SK-N-MC (cell line): Measurements from ENCODE around the gene INPP5A.

Experiments used
- DNase-seq: peaks from one replicate; pipeline ENCODE4 v3.0.0-alpha.2; 2011; ENCODE audit warnings: low read depth, low spot score
- H3K27ac ChIP-seq: fragments of 200-600 bp; sonication (generic); 2 replicates; pipeline ENCODE4 v1.5.1; 2016; ENCODE audit warnings: mixed run types
- H3K36me3 ChIP-seq: fragments of 200-600 bp; sonication (generic); 2 replicates; pipeline ENCODE4 v1.6.1; 2017; ENCODE audit warnings: antibody characterized with exemption, low read length, mixed read lengths; ENCODE audit not compliant: insufficient read depth
- H3K4me3 ChIP-seq: fragments of 200-600 bp; sonication (generic); 2 replicates; pipeline ENCODE4 v1.5.1; 2016
- H3K9ac ChIP-seq: fragments of 200-600 bp; sonication (generic); 2 replicates; pipeline ENCODE4 v1.8.0; 2017; ENCODE audit warnings: mixed run types, mixed read lengths; ENCODE audit not compliant: insufficient read length
- H3K9me3 ChIP-seq: fragments of 200-600 bp; sonication (generic); 2 replicates; pipeline ENCODE4 v1.6.1; 2017; ENCODE audit warnings: low read depth, mild to moderate bottlenecking, antibody characterized with exemption, low read length, moderate library complexity, mixed read lengths
- EZH2 ChIP-seq: fragments of 200-600 bp; sonication (generic); IDR thresholded peaks from one replicate; pipeline ENCODE4 v1.6.1; 2017; ENCODE audit warnings: antibody characterized with exemption
- FOXP2 ChIP-seq: optimal IDR thresholded peaks from 2 replicates; pipeline ENCODE3; 2011; ENCODE audit warnings: mild to moderate bottlenecking, moderate library complexity; ENCODE audit not compliant: insufficient read depth; ENCODE audit errors: extremely low read length, control extremely low read depth
- POLR2AphosphoS5 ChIP-seq: IDR thresholded peaks from 2 replicates; pipeline ENCODE4 v1.6.1; 2012; ENCODE audit warnings: mild to moderate bottlenecking, low read depth, low read length, borderline replicate concordance

Gene INPP5A

DNA sequence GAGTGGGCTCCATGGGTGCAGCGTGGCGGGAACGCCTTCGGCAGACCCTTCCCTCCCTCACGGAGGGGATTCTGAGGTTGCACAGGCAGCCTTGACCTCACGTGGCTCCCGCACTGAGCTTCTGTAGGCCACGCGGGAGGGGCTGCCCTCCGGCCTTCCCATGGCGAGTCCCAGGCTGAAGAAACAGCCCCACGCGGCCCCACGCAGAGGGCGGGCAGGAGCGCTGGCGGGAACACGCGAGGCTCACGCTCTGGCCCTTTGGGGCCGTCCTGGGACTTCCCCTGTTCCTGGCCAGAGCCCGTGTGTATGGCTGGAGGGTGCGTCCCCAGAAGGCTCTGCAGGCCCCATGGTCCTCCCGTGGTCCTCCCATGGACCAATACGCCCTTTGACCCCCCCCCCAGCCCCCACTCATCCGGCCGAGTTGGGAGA is 270.0 kb downstream of the INPP5A start:
- TF ChIP-seq FOXP2 (no peak), POLR2AphosphoS5 (no peak), EZH2 (no peak)
- Histone ChIP-seq H3K9ac (no peak overlapping the region), H3K27ac (no peak overlapping the region), H3K4me3 (no peak overlapping the region), H3K9me3 (no peaks in the 10 kb centered on the region), H3K36me3 (no peaks in the 10 kb centered on the region)
- no peak for DNase-seq

DNA sequence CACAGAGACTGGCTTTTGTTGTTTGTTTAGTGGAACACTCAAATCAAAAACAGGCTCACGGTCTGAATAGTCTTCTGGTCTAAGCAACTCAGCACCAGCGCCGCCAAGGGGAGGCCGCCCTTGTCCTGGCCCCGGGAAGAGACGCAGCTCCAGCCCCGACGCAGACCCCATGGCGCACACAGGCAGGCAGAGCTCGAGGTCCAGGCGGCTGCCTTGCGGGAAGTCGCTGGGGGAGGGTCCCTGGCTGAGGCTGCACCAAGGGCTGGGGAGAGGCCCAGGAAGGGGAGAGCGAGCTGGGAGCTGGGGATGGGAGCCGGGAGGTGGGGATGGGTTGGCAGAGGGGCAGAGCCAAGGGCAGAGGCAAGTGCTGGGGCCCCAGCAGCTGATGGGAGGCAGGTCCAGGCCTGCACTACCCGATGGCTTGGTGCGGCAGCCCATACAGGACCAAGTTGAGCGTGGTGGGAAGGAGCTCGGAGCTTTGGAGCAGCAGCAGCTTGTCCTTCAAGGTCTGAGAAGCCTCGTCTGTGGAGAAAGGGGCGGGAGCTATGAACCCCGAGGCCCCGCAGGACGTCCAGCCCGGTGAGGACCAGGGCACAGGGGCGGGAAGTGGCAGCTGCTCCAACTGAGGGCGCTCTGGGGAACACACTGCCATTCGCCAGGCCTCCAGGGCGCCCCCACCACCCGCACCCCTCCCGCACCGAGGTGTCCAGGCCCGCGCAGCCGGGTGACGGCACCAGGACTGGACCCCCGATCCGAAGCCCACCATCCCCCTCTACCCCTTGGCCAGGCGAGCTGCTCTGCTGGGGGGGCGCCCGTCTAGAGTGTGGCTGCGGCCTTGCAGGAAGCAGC is 271.0 kb downstream of the INPP5A start:
- TF ChIP-seq FOXP2 (no peak), EZH2 (no peak), POLR2AphosphoS5 (no peak)
- no peak for DNase-seq
- no peak overlapping the region for H3K4me3 ChIP-seq

DNA sequence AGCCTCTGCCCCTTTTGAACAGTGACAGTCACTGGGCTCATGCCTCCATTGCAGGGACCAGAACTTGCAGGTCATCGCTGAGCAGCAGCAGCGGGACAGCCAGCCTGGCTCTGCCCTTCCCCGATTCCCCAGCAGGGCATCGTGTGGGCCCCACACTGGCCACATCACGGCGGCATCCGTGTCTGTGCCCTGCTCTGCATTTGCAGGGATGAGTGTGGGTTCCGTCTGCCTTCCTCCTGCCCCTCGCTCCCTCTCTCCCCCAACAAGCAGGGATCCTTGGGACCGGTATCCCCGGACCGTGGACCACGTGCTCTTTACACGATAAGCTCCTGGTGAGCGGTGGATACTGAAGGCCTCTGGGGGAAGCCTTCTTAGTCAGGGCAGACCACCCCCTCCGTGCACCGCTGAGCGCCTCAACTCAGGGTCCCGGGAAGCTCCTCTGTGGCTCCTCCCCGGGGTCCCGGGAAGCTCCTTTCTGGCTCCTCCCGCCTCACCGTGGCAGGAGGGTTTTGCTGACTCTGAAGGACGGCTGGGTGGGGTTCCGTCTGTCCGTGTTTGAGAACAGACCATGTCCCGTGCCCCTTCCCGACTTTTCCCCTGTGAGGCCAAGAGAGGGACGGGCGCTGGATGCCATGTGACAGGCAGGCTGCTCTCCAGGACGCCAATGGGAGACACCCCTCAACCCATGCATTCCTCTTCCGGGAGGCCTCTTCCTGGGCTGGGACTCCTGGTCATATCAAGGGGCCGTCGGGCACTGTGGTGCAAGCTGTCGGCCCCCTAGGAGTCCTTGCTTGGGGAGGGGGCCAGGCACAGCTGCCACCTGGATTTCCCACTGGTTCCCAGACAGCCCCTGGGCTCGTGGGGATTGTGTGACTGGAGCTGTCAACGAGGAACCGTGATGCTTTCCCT is 271.9 kb downstream of the INPP5A start:
- Histone ChIP-seq H3K4me3 (no peak overlapping the region), H3K9ac (no peak overlapping the region), H3K9me3 (no peaks in the 10 kb centered on the region), H3K36me3 (no peaks in the 10 kb centered on the region), H3K27ac (no peak overlapping the region)
- TF ChIP-seq POLR2AphosphoS5 (no peak), EZH2 (no peak), FOXP2 (no peak)
- no peak for DNase-seq

More for the DNA sequence above, 271.0 kb downstream of the INPP5A start:
- H3K9me3 ChIP-seq, result no peaks in the 10 kb centered on the region
- no peak overlapping the region for H3K27ac ChIP-seq
- H3K9ac ChIP-seq, result no peak overlapping the region
- no peaks in the 10 kb centered on the region for H3K36me3 ChIP-seq

DNA sequence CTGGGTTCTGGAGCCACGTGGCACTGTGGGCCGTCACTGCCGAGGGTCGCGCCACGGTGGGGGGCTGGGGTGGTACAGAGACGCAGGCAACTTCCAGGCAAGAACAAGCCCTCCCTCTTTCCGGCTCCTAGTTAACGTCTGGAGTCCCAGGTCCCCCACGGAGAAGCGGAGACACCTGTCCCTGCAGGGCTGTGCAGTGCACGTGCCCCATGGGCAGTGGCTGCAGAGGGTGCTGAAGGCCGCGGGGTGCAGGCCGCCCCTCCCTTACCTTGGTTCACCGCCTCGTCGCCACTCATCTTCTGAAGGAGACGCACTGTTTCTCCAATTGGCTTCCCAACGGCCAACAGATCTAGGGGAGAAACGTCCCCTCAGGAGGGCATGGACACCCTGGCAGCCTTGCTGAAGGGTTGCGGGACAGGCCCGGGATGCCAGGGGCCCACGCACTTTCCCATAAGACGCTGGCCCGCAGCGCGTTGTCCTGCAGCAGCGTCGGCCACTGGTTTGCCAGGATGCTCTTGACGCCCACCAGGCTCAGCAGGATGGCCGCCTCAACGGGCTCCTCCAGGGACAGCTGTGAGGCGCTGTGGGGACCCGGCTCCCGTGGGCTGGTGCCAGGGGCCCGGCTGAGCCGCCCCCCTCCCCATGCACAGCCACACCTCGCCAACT is 272.7 kb downstream of the INPP5A start:
- Histone ChIP-seq H3K9ac (no peak overlapping the region), H3K4me3 (no peak overlapping the region), H3K36me3 (no peaks in the 10 kb centered on the region), H3K27ac (no peak overlapping the region), H3K9me3 (no peaks in the 10 kb centered on the region)
- TF ChIP-seq FOXP2 (no peak), POLR2AphosphoS5 (no peak), EZH2 (no peak)
- no peak for DNase-seq

DNA sequence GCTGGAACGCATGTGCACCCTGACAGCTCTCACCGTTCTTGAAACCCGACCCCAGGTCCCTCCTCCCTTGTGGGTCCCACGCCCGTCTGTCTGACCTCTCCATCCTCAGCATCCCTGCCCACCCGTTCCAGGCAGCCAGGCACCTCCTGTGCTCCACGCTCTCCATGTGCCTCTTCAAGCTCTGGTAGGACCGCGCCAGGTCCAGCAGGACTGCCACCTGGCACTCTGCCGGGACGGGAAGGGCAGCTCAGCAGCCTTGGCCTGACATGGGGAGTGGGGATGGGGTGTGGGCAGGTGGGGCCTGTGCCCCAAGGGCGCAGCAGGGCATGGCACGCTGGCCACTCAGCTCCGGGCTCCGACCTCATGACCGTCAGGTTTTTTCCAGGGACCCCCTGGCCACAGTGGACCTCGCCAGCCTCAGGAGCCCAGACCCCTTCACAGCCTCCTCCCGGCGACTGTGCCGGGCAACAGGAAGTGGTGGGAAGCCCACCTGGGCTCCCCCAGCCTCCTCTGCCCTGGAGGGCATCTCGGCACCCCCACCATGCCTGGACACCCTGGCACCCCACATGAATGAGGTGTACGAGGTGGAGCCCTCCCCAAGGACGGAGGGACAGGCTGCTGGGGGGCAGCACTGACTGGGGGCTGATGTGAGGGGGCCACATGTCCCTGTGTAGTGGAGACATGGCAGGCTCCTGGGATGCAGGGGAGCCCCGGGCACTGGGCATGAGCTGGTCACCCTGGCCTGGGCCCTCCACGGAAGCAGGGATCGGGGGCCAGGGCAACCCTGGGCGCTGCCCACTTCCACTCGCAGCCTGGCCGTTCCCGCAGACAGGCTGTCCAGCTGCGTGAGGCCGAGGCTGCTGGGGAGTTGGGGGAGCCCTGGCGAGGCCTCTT is 273.5 kb downstream of the INPP5A start:
- TF ChIP-seq EZH2, result no peak
- no peak for TF ChIP-seq FOXP2
- TF ChIP-seq POLR2AphosphoS5, result no peak
- no peaks in the 10 kb centered on the region for H3K9me3 ChIP-seq
- no peak overlapping the region for H3K9ac ChIP-seq
- H3K4me3 ChIP-seq, result no peak overlapping the region
- H3K36me3 ChIP-seq, result no peaks in the 10 kb centered on the region
- H3K27ac ChIP-seq, result no peak overlapping the region
- no peak for DNase-seq

DNA sequence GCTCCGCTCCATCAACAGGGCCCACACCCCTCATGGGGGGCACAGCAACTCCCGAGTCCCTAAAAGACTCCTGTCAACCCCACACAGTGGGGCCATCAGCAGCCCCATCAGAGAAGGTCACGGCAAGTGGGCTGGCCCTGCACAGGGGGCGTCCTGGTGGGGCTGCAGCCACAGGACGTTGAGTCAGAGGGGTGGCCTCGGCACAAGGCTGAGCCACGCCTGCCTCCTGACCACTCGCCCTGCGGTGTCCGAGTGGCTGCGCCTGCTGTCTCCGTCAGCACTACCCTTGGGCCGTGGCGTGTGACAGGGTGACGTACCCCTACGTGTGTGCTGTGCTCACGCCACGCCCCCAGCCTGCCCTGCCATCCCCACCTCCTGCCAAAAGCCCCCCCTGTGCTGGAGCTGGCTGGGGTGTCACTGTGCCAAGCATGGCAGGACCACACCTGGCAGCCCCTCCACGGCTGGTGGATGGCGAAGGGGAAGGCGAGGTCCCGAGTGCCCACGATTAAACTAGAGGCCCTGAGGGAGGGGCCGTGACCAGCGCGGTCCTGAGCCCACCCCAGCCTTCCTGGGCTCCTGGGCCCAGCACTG is 274.4 kb downstream of the INPP5A start:
- no peaks in the 10 kb centered on the region for H3K9me3 ChIP-seq
- TF ChIP-seq EZH2 (no peak), POLR2AphosphoS5 (no peak), FOXP2 (no peak)

DNA sequence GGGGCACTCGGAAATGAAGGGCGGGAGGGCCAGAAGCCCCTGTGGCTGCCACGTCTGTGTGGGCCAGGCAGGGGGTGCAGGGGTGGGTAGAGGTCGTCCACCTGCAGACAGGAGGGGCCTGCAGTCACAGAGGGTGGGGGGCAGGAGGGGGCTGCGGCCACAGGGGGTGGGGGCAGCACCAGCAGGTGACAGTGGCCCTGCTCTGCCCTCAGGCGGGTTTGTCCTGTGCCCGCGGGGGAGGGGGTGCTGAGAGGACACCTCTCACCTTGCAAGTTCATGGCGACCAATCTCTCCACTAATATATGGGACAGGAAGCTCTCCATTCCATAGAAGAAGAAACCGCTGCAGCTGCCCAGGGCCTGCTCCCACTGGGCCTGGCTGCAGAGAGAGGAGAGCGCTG is 274.9 kb downstream of the INPP5A start:
- H3K27ac ChIP-seq, result no peak overlapping the region
- no peaks in the 10 kb centered on the region for H3K9me3 ChIP-seq
- no peak overlapping the region for H3K4me3 ChIP-seq

More for the DNA sequence above, 274.4 kb downstream of the INPP5A start:
- Histone ChIP-seq H3K9ac (no peak overlapping the region), H3K36me3 (no peaks in the 10 kb centered on the region), H3K27ac (no peak overlapping the region), H3K4me3 (no peak overlapping the region)
- no peak for DNase-seq

More for the DNA sequence above, 274.9 kb downstream of the INPP5A start:
- no peak for DNase-seq
- Histone ChIP-seq H3K36me3 (no peaks in the 10 kb centered on the region), H3K9ac (no peak overlapping the region)
- no peak for TF ChIP-seq POLR2AphosphoS5
- TF ChIP-seq EZH2, result no peak
- TF ChIP-seq FOXP2, result no peak
